ENCODE measurements around the gene NRIP1.

DNA sequence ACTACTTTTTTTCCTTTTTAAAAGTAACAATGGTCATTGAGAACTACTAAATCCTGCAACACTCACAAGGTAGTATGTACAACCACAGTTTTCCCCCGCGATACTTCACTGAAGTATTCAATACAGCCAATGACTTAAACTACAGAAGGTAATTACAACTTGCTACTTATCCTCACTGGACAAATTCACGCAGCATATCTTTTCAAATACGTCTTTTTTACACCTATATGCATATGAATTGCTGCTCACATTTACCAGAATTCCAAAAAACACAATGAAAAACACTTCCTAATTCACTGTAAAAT, 12.4 kb downstream of the NRIP1 start:
- TF ChIP-seq, protein P1, sequence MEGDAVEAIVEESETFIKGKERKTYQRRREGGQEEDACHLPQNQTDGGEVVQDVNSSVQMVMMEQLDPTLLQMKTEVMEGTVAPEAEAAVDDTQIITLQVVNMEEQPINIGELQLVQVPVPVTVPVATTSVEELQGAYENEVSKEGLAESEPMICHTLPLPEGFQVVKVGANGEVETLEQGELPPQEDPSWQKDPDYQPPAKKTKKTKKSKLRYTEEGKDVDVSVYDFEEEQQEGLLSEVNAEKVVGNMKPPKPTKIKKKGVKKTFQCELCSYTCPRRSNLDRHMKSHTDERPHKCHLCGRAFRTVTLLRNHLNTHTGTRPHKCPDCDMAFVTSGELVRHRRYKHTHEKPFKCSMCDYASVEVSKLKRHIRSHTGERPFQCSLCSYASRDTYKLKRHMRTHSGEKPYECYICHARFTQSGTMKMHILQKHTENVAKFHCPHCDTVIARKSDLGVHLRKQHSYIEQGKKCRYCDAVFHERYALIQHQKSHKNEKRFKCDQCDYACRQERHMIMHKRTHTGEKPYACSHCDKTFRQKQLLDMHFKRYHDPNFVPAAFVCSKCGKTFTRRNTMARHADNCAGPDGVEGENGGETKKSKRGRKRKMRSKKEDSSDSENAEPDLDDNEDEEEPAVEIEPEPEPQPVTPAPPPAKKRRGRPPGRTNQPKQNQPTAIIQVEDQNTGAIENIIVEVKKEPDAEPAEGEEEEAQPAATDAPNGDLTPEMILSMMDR (IDR thresholded peaks at IDR 0.05): no peak
- TF ChIP-seq POLR2AphosphoS5 (IDR thresholded peaks at IDR 0.05; ENCODE audit: low read depth, low read length) (no peak), SIN3A (IDR thresholded peaks at IDR 0.05; ENCODE audit: borderline replicate concordance, insufficient read depth, low read depth, low read length) (no peak)
